HG02588 (cell line): ENCODE measurements around the gene UNC13B.
"Not testable (repeated sequence)": the region's sequence is repeated elsewhere in the genome, so short reads cannot be mapped to it uniquely, and the experiment has no call there.

ENCODE experiments used
- ATAC-seq: cut with Tn5 transposase; IDR thresholded peaks from one replicate; pipeline ENCODE4 v1.9.1; 2021; ENCODE audit warnings: mild to moderate bottlenecking, moderate library complexity; ENCODE audit not compliant: unreplicated experiment

The UNC13B gene

GRCh38 chr9:35220659-35221338 lies 59.0 kb downstream of the UNC13B start:
- no peak for ATAC-seq

DNA sequence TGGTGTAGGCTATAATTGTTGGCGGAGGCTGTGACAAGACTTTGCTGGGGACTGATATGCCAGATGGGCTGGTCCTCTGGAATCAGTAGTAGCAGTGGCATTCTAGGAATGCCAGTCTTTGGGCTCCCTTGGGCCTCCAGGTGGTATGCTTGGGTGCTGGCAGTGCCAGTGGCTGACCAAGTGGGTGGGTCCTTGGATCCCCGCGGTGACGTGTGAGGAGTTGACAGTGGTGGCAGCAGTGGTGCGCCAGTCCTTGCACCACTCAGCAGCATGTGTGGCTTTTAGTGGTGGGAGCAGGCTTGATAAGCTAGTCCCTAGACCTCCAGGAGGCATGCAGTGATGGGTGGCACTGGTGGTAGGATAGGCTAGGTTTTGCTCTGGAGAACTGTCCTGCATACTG lies 63.9 kb downstream of the UNC13B start:
- ATAC-seq = no peak

GRCh38 chr9:35226651-35227050 lies 64.8 kb downstream of the UNC13B start:
- ATAC-seq = no peak

- no peak for ATAC-seq
Observed at GRCh38 chr9:35227284-35227683, 65.5 kb downstream of the UNC13B start.

DNA sequence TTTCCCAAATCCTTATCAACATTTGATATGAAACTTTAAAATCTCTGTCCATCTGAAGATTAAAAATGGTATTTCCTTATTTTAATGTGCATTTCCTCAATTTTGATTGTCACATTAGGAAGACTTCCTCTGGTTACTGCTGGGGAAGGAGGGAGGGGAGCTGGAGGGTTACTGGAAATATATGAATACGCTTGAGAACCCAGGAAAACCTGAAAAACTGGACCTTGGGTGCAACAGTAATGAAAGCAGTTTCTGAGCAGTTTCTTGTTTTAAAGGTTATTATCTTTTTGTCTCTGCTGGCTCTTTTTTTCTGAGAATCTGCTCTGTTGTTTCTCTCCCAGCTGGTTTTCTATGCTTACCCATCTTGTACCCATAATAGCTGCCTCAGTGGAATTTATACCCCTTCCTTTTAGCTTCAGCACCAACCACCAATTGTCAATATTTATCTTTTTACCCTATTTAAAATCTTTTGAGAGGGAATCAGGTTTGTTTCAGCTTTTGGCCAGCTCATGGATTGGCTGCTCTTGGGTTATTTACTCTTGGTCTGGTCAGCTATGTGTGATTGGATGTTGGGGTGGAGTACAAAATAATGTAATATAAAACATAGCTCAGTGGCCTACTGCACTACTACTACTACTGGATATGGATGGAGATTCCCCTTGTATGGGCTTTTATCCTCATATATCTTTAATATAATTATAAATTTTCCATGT lies 67.4 kb downstream of the UNC13B start:
- no peak for ATAC-seq

GRCh38 chr9:35229779-35230143 lies 68.0 kb downstream of the UNC13B start:
- ATAC-seq = no peak

DNA sequence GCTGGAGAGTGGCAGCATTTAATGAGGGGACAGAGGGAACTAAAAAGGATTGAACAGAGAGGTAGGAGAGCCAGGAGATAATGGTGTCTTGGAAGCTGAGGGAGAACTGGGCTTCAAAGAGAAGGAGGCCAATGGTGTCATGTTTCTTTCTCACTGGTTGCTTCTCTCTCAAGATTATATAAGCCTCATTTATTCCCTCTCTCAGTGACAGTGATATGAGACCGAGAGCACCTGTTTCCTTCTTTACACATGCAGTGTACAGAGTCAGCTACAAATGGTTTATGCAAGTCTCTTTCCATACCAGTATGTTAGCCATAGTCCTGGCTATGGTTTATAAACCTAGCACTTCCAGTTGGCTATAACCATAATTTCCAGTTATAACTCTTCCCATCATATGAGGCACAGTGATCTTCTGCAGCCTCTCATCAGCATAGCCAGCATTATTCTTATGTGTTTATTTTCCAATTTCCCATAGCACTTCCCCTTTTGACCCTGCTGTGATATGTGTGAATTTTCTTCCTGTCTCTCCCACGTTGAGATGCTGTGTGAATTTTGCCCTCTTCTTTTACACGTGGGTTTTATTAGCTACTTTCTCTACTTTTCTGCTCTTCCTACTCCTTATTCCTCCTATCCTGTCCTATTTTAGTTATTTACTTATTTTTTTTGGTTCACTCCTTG lies 71.2 kb downstream of the UNC13B start:
- ATAC-seq = no peak

DNA sequence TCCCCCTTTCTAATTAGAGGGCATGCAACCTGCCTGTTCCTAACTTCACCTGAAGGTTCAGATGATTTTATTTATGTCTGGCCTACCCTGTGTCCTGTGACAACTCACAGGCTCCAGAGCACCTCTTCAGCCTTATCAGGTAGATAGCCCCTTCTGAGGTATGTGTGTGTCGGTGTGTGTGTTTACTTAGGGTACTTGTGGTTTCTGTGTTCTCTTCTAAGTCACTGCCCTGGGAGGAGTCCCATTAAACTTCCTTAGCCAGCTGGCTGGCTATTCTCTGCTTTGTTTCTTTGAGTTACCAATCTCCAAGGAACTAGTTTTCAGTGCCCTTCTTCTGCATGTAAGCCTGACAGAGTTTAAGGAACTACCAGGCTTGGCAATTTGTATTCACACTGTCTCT lies 74.9 kb downstream of the UNC13B start:
- no peak for ATAC-seq

- no peak for ATAC-seq
Observed at GRCh38 chr9:35237311-35237710, 75.5 kb downstream of the UNC13B start.

DNA sequence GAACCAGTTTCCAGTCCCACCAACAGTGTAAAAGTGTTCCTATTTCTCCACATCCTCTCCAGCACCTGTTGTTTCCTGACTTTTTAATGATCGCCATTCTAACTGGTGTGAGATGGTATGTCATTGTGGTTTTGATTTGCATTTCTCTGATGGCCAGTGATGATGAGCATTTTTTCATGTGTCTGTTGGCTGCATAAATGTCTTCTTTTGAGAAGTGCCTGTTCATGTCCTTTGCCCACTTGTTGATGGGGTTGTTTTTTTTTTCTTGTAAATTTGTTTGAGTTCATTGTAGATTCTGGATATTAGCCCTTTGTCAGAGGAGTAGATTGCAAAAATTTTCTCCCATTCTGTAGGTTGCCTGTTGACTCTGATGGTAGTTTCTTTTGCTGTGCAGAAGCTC lies 84.1 kb downstream of the UNC13B start:
- ATAC-seq = not testable (repeated sequence)

- ATAC-seq = no peak
Observed at GRCh38 chr9:35253075-35253474, 91.3 kb downstream of the UNC13B start.

DNA sequence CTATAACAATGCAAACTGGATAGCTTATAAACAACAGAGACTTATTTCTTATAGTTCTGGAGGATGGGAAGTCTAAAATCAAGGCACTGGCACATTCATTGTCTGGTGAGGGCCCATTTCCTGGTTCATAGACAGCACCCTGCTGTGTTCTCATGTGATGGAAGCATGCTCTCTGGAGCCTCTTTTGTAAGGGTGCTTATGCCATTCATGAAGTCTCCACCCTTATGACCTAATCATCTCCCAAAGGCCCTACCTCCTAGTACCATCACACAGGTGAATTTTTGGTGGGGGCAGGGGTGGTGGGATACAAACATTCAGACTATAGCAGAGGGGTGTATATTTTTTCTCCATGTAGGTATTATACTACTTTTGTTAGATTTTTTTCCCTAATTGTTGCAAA lies 92.4 kb downstream of the UNC13B start:
- no peak for ATAC-seq

DNA sequence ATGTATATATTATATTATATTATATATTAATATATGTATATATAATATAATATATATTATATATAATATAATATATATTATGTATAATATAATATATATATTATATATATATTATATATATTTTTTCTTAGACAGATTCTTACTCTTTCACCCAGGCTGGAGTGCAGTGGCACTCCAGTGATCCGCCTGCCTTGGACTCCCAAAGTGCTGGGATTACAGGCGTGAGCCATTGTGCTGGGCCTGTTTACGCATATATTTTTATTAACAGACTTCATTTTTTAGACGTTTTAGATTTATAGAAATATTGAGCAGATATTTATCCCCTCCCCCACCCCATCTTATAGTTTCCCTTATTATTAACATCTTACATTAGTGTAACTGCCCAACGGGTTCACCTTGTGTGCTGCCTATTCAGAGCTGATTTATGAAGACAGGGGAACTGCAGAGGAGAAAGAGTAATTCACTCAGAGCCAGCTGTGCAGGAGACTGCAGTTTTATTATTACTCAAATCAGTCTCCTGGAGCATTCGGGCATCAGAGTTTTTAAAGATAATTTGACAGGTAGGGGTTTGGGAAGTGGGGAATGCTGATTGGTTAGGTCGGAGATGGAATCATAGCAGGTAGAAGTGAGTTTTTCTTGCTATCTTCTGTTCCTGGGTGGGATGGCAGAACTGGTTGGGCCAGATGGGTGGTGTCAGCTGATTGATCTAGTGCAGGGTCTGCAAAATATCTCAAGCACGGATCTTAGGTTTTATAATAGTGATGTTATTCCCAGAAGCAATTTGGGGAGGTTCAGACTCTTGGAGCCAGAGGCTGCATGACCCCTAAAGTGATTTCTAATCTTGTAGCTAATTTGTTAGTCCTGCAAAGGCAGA lies 93.4 kb downstream of the UNC13B start:
- no peak for ATAC-seq

- ATAC-seq = no peak
Observed at GRCh38 chr9:35257986-35258659, 96.3 kb downstream of the UNC13B start.

DNA sequence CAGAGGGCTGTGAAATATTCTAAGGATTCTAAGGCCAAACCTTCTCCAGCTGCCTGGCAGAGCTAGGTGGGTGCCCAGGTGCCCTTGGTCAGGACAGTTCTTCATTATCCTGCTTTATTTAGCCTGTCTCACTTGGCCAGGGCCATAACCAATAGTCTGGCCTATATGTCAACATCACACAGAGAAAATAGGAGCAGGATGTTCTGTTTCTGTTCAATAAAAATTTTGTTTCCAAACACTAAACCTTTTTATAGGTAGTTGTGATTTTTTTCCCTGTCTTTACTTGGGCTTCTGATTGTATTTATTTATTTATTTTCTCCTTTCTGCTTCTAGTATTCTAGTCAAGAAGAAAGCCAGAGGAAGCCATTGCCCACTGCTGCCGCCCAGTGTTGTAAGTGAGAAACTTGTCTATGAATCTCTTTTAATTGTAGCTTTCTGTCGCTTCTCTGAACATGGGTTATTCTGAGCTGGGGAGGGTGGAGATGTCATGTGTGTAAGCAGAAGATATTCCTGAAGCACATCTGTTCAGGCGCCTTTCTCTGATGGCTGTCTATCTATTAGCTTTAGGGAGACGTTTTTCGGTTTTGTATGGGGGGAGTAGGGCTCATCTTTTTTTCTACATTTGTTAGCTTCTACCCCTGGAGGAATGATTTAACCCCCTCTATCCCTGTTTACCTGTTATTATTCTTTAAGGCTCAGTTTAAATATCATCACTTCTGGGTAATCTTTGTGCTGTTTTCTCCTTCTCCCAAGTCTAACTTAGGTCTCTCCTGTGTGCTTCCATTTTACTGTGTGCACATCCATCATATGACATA lies 97.1 kb downstream of the UNC13B start:
- no peak for ATAC-seq

DNA sequence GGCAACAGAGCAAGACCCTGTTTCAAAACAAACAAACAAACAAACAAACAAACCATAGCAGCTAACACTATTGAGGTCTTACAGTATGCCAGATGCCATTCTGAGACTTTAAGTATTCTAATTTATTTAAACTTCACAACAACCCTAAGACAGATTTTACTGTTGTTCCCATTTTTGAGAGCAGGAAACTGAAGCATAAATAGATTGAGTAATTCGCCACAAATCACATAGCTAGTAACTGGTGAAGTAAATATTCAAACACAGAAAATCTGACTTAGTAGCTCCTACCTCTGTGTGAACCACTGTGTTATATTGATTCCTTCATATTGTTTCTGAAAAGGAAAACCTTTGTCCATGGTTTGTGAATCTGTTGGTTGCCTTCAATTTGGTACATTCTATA lies 98.4 kb downstream of the UNC13B start:
- ATAC-seq = no peak

DNA sequence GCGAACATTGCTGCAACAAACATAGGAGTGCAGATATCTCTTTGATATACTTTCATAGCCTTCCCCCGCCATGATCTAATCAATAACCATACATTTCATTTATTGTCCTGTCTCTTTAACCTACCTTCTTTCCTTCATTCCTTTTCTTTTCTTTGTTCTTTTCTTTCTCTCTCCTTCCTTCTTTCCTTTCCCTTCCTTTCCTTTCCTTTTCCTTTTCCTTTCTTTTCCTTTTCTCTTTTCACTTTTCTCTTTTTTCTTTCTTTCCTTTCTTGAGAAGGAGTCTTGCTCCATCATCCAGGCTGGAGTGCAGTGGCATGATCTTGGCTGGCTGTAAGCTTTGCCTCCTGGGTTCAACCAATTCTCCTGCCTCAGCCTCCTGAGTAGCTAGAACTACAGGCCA lies 100.3 kb downstream of the UNC13B start:
- no peak for ATAC-seq

- ATAC-seq = no peak
Observed at GRCh38 chr9:35267710-35268109, 105.9 kb downstream of the UNC13B start.

GRCh38 chr9:35269919-35270318 lies 108.1 kb downstream of the UNC13B start:
- no peak for ATAC-seq

- ATAC-seq = no peak
Observed at GRCh38 chr9:35271637-35272036, 109.8 kb downstream of the UNC13B start.
